Thyroid gland (tissue), 4 donors: Measurements from ENCODE around the gene OR2T29. TPM values are rescaled to one million over a fixed set of nuclear protein-coding genes. Genes with fewer than 3 reads are reported as not detected.

ENCODE experiments used
- DNase-seq, 2 donors: peaks; one replicate each; pipeline ENCODE4 v3.0.0-alpha.2; 2019
- H3K27ac ChIP-seq, 3 donors: fragments of 200-600 bp; sonication (generic); 1 replicate in 2 of 3; 2 replicates in 1 of 3; pipeline ENCODE4 v1.5.1; 2016 to 2019; ENCODE audit warnings: mild to moderate bottlenecking in 1 of 3, moderate library complexity in 1 of 3
- H3K27me3 ChIP-seq: fragments of 200-600 bp; sonication (generic); one replicate; pipeline ENCODE4 v1.5.1; 2019
- H3K36me3 ChIP-seq, 2 donors: fragments of 200-600 bp; sonication (generic); one replicate each; pipeline ENCODE4 v1.5.1; 2016 to 2019
- H3K4me1 ChIP-seq, 2 donors: fragments of 200-600 bp; sonication (generic); one replicate each; pipeline ENCODE4 v1.5.1; 2017 to 2019
- H3K4me3 ChIP-seq, 3 donors: fragments of 200-600 bp; sonication (generic); replicated peaks in 1 of 3; 1 replicate in 2 of 3; 2 replicates in 1 of 3; pipeline ENCODE4 v1.5.1; 2016; ENCODE audit warnings: mild to moderate bottlenecking in 1 of 3
- H3K9me3 ChIP-seq: fragments of 200-600 bp; sonication (generic); one replicate; pipeline ENCODE4 v1.5.1; 2017
- POLR2A ChIP-seq, 2 donors: fragments of 450-650 bp; IDR thresholded peaks; one replicate each; pipeline ENCODE4 v1.6.1; 2017; ENCODE audit warnings: antibody characterized with exemption in 2 of 2, mild to moderate bottlenecking in 2 of 2, moderate library complexity in 1 of 2
- WGBS, 2 donors: methylation state at CpG; one replicate each; pipeline ENCODE4 v1.1.5; 2017; 5-methylcytosine and 5-hydroxymethylcytosine counted together
- intact Hi-C: fragments of 100-400 bp; cut with DNase I; formaldehyde crosslinking; loops from one replicate; pipeline ENCODE4 v1.15.1; 2023
- total RNA-seq, 4 donors: library from RNA; depleted of rRNA; stranded (reverse); fragments of >200 nt; gene quantifications; one replicate each; pipeline ENCODE4 v1.2.3, GENCODE V29; 2016
- TF ChIP-seq, protein P1 (sequence below), 6 experiments: fragments of 200-600 bp in 3 of 6; fragments of 450-650 bp in 3 of 6; sonication (generic) in 3 of 6; IDR thresholded peaks; one replicate each; pipeline ENCODE4 v1.5.1; 2016 to 2019; ENCODE audit warnings: antibody characterized with exemption in 6 of 6, mild to moderate bottlenecking in 2 of 6, inconsistent platforms in 1 of 6, moderate library complexity in 1 of 6

OR2T29 gene
- total RNA-seq, 4 donors from 2014 or later: not detected

DNA sequence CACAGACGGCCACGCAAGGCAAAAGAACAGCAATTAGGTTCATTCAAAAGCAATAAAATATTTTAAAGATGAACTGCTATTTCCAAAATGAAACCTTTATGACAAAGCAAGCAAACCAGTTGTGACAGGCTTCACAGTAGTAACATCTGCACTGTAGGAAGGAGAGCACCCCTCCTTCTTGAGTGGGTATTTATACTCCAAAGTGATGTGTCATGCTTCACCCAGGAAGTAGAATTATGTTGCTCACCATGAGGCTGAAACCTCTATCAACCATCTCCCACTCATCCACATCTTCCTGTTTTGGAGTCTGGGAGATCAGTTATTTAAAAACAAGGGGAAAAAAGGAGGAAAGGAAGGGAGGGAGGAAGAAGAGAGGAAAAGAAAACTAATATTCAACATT, 34.0 kb upstream of the OR2T29 start:
- intact Hi-C loops: no loop called here
- Histone ChIP-seq H3K4me3 (no peak overlapping the region), H3K9me3 (no peaks in the 10 kb centered on the region), H3K36me3 (no peaks in the 10 kb centered on the region), H3K27me3 (no peaks in the 10 kb centered on the region), H3K27ac (no peak overlapping the region), H3K4me1 (no peaks in the 10 kb centered on the region)
- no peak for DNase-seq
- 76% methylated on average over 2 of the region's 2 CpGs for WGBS, 2 donors
- TF ChIP-seq, protein P1, sequence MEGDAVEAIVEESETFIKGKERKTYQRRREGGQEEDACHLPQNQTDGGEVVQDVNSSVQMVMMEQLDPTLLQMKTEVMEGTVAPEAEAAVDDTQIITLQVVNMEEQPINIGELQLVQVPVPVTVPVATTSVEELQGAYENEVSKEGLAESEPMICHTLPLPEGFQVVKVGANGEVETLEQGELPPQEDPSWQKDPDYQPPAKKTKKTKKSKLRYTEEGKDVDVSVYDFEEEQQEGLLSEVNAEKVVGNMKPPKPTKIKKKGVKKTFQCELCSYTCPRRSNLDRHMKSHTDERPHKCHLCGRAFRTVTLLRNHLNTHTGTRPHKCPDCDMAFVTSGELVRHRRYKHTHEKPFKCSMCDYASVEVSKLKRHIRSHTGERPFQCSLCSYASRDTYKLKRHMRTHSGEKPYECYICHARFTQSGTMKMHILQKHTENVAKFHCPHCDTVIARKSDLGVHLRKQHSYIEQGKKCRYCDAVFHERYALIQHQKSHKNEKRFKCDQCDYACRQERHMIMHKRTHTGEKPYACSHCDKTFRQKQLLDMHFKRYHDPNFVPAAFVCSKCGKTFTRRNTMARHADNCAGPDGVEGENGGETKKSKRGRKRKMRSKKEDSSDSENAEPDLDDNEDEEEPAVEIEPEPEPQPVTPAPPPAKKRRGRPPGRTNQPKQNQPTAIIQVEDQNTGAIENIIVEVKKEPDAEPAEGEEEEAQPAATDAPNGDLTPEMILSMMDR (IDR thresholded peaks at IDR 0.05): no peak
- no peak for TF ChIP-seq POLR2A (IDR thresholded peaks at IDR 0.05)

DNA sequence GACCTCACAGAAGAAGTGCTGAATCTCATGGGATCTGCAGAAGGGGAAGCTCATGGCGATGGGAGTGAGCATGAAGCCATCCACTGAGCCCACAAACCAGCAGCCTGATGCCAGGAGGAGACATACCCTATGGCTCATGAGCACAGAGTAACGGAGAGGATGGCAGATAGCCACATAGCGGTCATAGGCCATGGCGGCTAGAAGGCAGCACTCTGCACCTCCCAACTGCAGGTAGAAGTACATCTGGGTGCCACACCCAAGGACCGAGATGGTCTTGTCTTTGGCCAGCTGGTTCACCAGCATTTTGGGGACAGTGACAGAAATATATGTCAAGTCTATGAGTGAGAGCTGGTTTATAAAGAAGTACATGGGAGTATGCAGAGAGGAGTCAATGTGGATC, 30.7 kb upstream of the OR2T29 start:
- WGBS, 2 donors: 80 to 91% methylated on average over 5 of the region's 5 CpGs
- Histone ChIP-seq H3K9me3 (no peaks in the 10 kb centered on the region), H3K27me3 (no peaks in the 10 kb centered on the region), H3K36me3 (no peaks in the 10 kb centered on the region), H3K27ac (no peak overlapping the region), H3K4me3 (no peak overlapping the region), H3K4me1 (no peaks in the 10 kb centered on the region)
- intact Hi-C loops: no loop called here
- no peak for DNase-seq
- TF ChIP-seq, protein P1 (IDR thresholded peaks at IDR 0.05): no peak
- no peak for TF ChIP-seq POLR2A (IDR thresholded peaks at IDR 0.05)

DNA sequence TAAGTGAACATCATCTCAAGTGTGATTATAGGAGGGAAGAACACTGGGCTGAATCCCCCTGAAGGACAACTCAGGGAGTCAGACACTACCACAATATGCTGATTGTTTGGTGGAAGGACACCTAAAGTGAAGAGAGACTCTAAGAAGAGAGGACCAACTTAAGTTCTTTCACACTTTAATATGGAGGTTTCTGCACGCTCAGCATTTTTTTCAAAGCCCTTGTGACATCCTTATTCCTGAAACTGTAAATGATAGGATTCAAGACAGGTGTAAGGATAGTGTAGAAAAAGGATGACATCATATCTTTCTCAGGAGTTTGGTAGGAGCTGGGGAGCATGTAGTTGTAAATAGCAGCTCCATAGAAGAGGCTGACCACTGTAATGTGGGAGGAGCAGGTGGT, 30.1 kb upstream of the OR2T29 start:
- intact Hi-C loops: no loop called here
- no peak for DNase-seq
- H3K9me3 ChIP-seq: no peaks in the 10 kb centered on the region
- 72 to 83% methylated on average over 1 of the region's 1 CpG for WGBS, 2 donors
- no peak overlapping the region for H3K27ac ChIP-seq
- H3K36me3 ChIP-seq: no peaks in the 10 kb centered on the region
- TF ChIP-seq POLR2A (IDR thresholded peaks at IDR 0.05): no peak
- TF ChIP-seq, protein P1 (IDR thresholded peaks at IDR 0.05): no peak
- no peak overlapping the region for H3K4me3 ChIP-seq
- H3K4me1 ChIP-seq: no peaks in the 10 kb centered on the region
- no peaks in the 10 kb centered on the region for H3K27me3 ChIP-seq

DNA sequence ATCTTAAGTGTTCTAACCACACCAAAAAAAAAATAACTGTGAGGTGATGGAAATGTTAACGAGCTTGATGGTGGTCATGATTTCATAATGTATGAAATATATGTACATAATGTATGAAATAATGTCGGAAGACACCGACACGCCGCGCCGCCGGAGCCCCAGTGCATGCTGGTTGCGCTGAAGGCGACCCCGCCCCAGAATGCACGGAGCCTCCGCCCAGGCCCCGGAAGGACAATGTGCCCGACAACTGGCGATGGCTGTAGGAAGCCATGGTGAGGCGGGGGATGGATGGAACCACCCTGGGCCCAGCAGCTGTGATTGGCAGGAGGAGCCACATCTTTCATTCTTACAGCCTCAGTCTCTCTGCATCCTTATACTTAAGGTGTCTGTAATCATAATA, 27.5 kb upstream of the OR2T29 start:
- no peak overlapping the region for H3K27ac ChIP-seq
- H3K4me1 ChIP-seq: no peaks in the 10 kb centered on the region
- H3K9me3 ChIP-seq: no peaks in the 10 kb centered on the region
- TF ChIP-seq POLR2A (IDR thresholded peaks at IDR 0.05): no peak
- TF ChIP-seq, protein P1 (IDR thresholded peaks at IDR 0.05): no peak
- 93% methylated on average over 17 of the region's 17 CpGs for WGBS, 2 donors
- H3K4me3 ChIP-seq: no peak overlapping the region
- intact Hi-C loops: no loop called here
- no peak for DNase-seq
- H3K36me3 ChIP-seq: no peaks in the 10 kb centered on the region
- no peaks in the 10 kb centered on the region for H3K27me3 ChIP-seq

DNA sequence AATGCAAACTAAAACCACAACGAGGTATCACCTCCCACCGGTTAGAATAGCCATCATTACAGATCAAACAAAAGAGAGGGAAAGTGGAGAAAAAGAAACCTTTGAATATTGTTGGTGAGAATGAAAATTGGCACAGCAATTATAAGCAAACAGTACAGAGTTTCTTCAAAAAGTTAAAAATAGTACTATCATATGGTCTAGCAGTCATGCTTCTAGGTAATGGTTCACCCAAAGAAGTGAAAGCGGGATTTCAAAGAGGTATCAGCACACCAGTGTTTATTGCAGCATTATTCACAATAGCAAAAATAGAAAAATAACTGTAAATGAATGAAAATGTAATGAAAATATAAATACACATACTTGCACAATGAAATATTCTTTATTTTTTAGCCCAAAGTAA, 26.8 kb upstream of the OR2T29 start:
- Histone ChIP-seq H3K4me3 (no peak overlapping the region), H3K9me3 (no peaks in the 10 kb centered on the region), H3K27ac (no peak overlapping the region), H3K36me3 (no peaks in the 10 kb centered on the region), H3K27me3 (no peaks in the 10 kb centered on the region), H3K4me1 (no peaks in the 10 kb centered on the region)
- TF ChIP-seq POLR2A (IDR thresholded peaks at IDR 0.05): no peak
- TF ChIP-seq, protein P1 (IDR thresholded peaks at IDR 0.05): no peak
- DNase-seq: no peak
- 77 to 81% methylated on average over 3 of the region's 3 CpGs for WGBS, 2 donors
- intact Hi-C loops: no loop called here
